Trophoblast cell (in vitro differentiated cells and primary cell): ENCODE data around the gene ZKSCAN7.

ENCODE experiments used
- DNase-seq, 2 donors: peaks; one replicate each; pipeline ENCODE4 v3.0.0-alpha.2; 2016
- H2AFZ ChIP-seq: 2 replicates; pipeline ENCODE4 v1.6.1; 2013; ENCODE audit warnings: low read length, moderate library complexity, mild to moderate bottlenecking; ENCODE audit not compliant: insufficient read depth, poor library complexity
- H2AK5ac ChIP-seq: 2 replicates; pipeline ENCODE4 v1.6.1; 2013; ENCODE audit warnings: mild to moderate bottlenecking, low read length
- H2BK120ac ChIP-seq: 2 replicates; pipeline ENCODE4 v1.6.1; 2013; ENCODE audit warnings: low read length, mild to moderate bottlenecking, moderate library complexity; ENCODE audit not compliant: insufficient read depth, poor library complexity
- H2BK12ac ChIP-seq: 2 replicates; pipeline ENCODE4 v1.6.1; 2013; ENCODE audit warnings: mild to moderate bottlenecking, low read length, moderate library complexity
- H2BK5ac ChIP-seq: 2 replicates; pipeline ENCODE4 v1.6.1; 2013; ENCODE audit warnings: low read length, low read depth, moderate library complexity, mild to moderate bottlenecking; ENCODE audit not compliant: poor library complexity
- H3K14ac ChIP-seq: 2 replicates; pipeline ENCODE4 v1.6.1; 2013; ENCODE audit warnings: mild to moderate bottlenecking, low read length
- H3K18ac ChIP-seq: 2 replicates; pipeline ENCODE4 v1.6.1; 2013; ENCODE audit warnings: mild to moderate bottlenecking, low read length
- H3K23ac ChIP-seq: 2 replicates; pipeline ENCODE4 v1.6.1; 2013; ENCODE audit warnings: low read length
- H3K27ac ChIP-seq: 2 replicates; pipeline ENCODE4 v1.5.1; 2013; ENCODE audit warnings: low read depth, mild to moderate bottlenecking, inconsistent platforms, low read length, moderate library complexity
- H3K27me3 ChIP-seq: 2 replicates; pipeline ENCODE4 v1.6.1; 2013; ENCODE audit warnings: inconsistent platforms, mild to moderate bottlenecking, low read length, moderate library complexity; ENCODE audit not compliant: insufficient read depth
- H3K36me3 ChIP-seq, 2 experiments: 1 replicate in 1 of 2; 2 replicates in 1 of 2; pipeline ENCODE4 v1.6.1; 2013; ENCODE audit warnings: low read length in 2 of 2, mild to moderate bottlenecking in 2 of 2, moderate library complexity in 1 of 2; ENCODE audit not compliant: insufficient read depth in 2 of 2, control insufficient read depth in 1 of 2
- H3K4ac ChIP-seq: 2 replicates; pipeline ENCODE4 v1.6.1; 2013; ENCODE audit warnings: low read depth, mild to moderate bottlenecking, low read length, moderate library complexity
- H3K4me1 ChIP-seq, 2 experiments: 1 replicate in 1 of 2; 2 replicates in 1 of 2; pipeline ENCODE4 v1.6.1; 2013; ENCODE audit warnings: low read length in 2 of 2, mild to moderate bottlenecking in 2 of 2, moderate library complexity in 1 of 2; ENCODE audit not compliant: insufficient read depth in 2 of 2, control insufficient read depth in 1 of 2
- H3K4me2 ChIP-seq: 2 replicates; pipeline ENCODE4 v1.6.1; 2013; ENCODE audit warnings: inconsistent platforms, mild to moderate bottlenecking, low read length, moderate library complexity
- H3K4me3 ChIP-seq: 2 replicates; pipeline ENCODE4 v1.5.1; 2013; ENCODE audit warnings: mild to moderate bottlenecking, low read depth, low read length, inconsistent platforms
- H3K79me1 ChIP-seq: one replicate; pipeline ENCODE4 v1.6.1; 2013; ENCODE audit warnings: low read length
- H3K79me2 ChIP-seq: 2 replicates; pipeline ENCODE4 v1.6.1; 2013; ENCODE audit warnings: low read length, mild to moderate bottlenecking; ENCODE audit not compliant: control insufficient read depth, insufficient read depth, poor library complexity
- H3K9ac ChIP-seq: 2 replicates; pipeline ENCODE4 v1.6.1; 2013; ENCODE audit warnings: mild to moderate bottlenecking, low read length
- H3K9me3 ChIP-seq: 2 replicates; pipeline ENCODE4 v1.6.1; 2013; ENCODE audit warnings: low read depth, mild to moderate bottlenecking, control low read depth, inconsistent platforms, low read length; ENCODE audit not compliant: insufficient read depth
- H4K12ac ChIP-seq: 2 replicates; pipeline ENCODE4 v1.6.1; 2013; ENCODE audit warnings: low read depth, mild to moderate bottlenecking, low read length, moderate library complexity
- H4K8ac ChIP-seq: 2 replicates; pipeline ENCODE4 v1.6.1; 2013; ENCODE audit warnings: low read depth, mild to moderate bottlenecking, low read length, moderate library complexity
- H4K91ac ChIP-seq: one replicate; pipeline ENCODE4 v1.6.1; 2013; ENCODE audit warnings: low read depth, mild to moderate bottlenecking, low read length, moderate library complexity

ZKSCAN7 gene

DNA sequence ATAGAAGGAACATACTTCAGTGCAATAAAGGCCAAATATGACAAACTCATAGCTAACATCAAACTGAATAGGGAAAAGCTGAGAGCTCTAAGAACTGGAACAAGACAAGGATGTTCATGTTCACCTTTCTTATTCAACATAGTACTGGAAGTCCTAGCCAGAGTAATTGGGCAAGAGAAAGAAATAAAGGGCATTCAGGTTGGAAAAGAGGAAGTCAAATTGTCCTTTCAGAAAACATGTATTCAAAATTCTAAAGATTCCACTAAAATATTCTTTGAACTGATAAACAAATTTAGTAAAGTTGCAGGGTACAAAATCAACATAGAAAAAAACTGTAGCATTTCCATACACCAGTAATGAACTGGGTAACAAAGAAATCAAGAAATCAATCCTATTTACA, 57.7 kb downstream of the ZKSCAN7 start:
- Histone ChIP-seq H2AK5ac (no peak overlapping the region), H3K79me2 (no peaks in the 10 kb centered on the region), H3K4me1 (no peaks in the 10 kb centered on the region), H4K8ac (no peak overlapping the region), H4K12ac (no peak overlapping the region), H4K91ac (no peak overlapping the region), H2BK12ac (no peak overlapping the region), H2BK5ac (no peak overlapping the region), H3K9me3 (no peaks in the 10 kb centered on the region), H3K4me3 (no peak overlapping the region), H2BK120ac (no peak overlapping the region), H3K27me3 (no peaks in the 10 kb centered on the region), H3K14ac (no peak overlapping the region), H2AFZ (no peak overlapping the region), H3K79me1 (no peaks in the 10 kb centered on the region), H3K27ac (no peak overlapping the region), H3K23ac (no peak overlapping the region), H3K36me3 (peaks cover 0 to 1% of the 10 kb centered on the region in 2 experiments), H3K18ac (no peak overlapping the region), H3K4ac (no peak overlapping the region), H3K4me2 (no peak overlapping the region), H3K9ac (no peak overlapping the region)
- DNase-seq, result no peak
